ENCODE data around the gene GMPPA. TPM values are rescaled to one million over a fixed set of nuclear protein-coding genes. Genes with fewer than 3 reads are reported as not detected.

Gene GMPPA
- total RNA-seq = 10 to 100 TPM; 20.2 to 59.4 TPM
- 10 to 100 TPM; 32.6 to 54.3 TPM for polyA plus RNA-seq

DNA sequence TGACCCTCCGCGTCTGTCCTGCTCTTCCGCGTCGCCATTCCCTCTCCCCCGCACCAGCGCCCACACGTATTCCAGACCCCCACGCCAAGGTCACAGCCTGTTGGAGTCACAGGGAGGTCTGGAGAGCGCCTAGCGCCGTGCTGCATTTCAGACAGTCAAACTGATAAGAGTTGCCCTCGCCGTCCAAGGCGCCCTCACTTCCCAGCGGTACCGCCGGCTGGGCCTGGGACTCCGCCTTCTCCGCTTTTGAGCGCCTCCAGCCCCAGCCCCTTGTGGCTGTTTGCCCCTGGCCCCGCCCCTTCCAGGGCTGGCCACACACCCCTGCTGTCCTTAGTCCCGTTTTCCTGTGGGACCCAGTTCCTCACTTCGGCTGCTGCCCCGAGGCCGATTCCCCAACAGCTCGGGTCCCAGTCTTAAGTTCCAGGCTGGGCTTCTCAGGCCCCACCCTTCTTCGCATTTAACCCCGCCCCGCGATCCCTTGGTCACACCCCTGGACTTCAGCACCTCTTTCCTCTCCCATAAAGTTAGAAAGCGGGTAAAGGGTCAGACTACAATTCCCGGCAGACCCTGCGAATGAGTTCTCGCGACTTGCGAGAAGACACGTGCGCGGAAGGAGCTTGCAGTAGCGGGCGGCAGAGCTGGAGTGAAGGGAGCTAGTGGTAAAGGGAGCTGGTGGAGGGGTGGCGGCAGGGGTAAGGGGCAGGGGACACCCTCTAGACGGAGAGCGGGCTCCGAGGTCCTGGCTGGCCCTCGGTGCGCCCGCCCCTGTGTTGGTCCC is at the start of gene GMPPA:
Gene GMPPA, plus strand, starts transcription at position 612 of the 778 bp plus-strand sequence. CDS start 1,085 bp downstream, outside the sequence.
- peak within 1 kb of the TSS; percentile 93 to 95 for H3K27ac ChIP-seq (ENCODE audit: low read depth in 1 of 2, low read length in 2 of 2)
- TF ChIP-seq, protein P1, sequence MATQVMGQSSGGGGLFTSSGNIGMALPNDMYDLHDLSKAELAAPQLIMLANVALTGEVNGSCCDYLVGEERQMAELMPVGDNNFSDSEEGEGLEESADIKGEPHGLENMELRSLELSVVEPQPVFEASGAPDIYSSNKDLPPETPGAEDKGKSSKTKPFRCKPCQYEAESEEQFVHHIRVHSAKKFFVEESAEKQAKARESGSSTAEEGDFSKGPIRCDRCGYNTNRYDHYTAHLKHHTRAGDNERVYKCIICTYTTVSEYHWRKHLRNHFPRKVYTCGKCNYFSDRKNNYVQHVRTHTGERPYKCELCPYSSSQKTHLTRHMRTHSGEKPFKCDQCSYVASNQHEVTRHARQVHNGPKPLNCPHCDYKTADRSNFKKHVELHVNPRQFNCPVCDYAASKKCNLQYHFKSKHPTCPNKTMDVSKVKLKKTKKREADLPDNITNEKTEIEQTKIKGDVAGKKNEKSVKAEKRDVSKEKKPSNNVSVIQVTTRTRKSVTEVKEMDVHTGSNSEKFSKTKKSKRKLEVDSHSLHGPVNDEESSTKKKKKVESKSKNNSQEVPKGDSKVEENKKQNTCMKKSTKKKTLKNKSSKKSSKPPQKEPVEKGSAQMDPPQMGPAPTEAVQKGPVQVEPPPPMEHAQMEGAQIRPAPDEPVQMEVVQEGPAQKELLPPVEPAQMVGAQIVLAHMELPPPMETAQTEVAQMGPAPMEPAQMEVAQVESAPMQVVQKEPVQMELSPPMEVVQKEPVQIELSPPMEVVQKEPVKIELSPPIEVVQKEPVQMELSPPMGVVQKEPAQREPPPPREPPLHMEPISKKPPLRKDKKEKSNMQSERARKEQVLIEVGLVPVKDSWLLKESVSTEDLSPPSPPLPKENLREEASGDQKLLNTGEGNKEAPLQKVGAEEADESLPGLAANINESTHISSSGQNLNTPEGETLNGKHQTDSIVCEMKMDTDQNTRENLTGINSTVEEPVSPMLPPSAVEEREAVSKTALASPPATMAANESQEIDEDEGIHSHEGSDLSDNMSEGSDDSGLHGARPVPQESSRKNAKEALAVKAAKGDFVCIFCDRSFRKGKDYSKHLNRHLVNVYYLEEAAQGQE (IDR thresholded peaks at IDR 0.05) = peak; percentile 96
- TF ChIP-seq TAF1 (conservative IDR thresholded peaks at IDR 0.05) (peak; percentile 82), JUND (IDR thresholded peaks at IDR 0.05) (peak; percentile 64 to 81), SP1 (IDR thresholded peaks at IDR 0.05) (peak; percentile 96), EGR1 (IDR thresholded peaks at IDR 0.05; ENCODE audit: low read depth in 2 of 2) (no peak), FOXA1 (IDR thresholded peaks at IDR 0.05) (no peak), GABPA (IDR thresholded peaks at IDR 0.05 in 1 of 2, conservative IDR thresholded peaks at IDR 0.05 in 1 of 2) (peak in 1 of 2 donors; percentile 77), FOXA2 (IDR thresholded peaks at IDR 0.05) (no peak), HNF4G (IDR thresholded peaks at IDR 0.05) (peak; percentile 82), HNF4A (conservative IDR thresholded peaks at IDR 0.05) (peak; percentile 90 to 91), RAD21 (IDR thresholded peaks at IDR 0.05) (no peak), RXRA (IDR thresholded peaks at IDR 0.05) (peak; percentile 87 to 91), YY1 (IDR thresholded peaks at IDR 0.05) (peak; percentile 84), NR2F2 (IDR thresholded peaks at IDR 0.05) (peak; percentile 68)
- TF ChIP-seq, protein P2, sequence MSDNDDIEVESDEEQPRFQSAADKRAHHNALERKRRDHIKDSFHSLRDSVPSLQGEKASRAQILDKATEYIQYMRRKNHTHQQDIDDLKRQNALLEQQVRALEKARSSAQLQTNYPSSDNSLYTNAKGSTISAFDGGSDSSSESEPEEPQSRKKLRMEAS (IDR thresholded peaks at IDR 0.05) = no peak
- TF ChIP-seq, protein P3, sequence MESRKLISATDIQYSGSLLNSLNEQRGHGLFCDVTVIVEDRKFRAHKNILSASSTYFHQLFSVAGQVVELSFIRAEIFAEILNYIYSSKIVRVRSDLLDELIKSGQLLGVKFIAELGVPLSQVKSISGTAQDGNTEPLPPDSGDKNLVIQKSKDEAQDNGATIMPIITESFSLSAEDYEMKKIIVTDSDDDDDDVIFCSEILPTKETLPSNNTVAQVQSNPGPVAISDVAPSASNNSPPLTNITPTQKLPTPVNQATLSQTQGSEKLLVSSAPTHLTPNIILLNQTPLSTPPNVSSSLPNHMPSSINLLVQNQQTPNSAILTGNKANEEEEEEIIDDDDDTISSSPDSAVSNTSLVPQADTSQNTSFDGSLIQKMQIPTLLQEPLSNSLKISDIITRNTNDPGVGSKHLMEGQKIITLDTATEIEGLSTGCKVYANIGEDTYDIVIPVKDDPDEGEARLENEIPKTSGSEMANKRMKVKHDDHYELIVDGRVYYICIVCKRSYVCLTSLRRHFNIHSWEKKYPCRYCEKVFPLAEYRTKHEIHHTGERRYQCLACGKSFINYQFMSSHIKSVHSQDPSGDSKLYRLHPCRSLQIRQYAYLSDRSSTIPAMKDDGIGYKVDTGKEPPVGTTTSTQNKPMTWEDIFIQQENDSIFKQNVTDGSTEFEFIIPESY (IDR thresholded peaks at IDR 0.05) = peak; percentile 99
- TF ChIP-seq, protein P4, sequence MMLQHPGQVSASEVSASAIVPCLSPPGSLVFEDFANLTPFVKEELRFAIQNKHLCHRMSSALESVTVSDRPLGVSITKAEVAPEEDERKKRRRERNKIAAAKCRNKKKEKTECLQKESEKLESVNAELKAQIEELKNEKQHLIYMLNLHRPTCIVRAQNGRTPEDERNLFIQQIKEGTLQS (IDR thresholded peaks at IDR 0.05) = no peak
- TF ChIP-seq, protein P5, sequence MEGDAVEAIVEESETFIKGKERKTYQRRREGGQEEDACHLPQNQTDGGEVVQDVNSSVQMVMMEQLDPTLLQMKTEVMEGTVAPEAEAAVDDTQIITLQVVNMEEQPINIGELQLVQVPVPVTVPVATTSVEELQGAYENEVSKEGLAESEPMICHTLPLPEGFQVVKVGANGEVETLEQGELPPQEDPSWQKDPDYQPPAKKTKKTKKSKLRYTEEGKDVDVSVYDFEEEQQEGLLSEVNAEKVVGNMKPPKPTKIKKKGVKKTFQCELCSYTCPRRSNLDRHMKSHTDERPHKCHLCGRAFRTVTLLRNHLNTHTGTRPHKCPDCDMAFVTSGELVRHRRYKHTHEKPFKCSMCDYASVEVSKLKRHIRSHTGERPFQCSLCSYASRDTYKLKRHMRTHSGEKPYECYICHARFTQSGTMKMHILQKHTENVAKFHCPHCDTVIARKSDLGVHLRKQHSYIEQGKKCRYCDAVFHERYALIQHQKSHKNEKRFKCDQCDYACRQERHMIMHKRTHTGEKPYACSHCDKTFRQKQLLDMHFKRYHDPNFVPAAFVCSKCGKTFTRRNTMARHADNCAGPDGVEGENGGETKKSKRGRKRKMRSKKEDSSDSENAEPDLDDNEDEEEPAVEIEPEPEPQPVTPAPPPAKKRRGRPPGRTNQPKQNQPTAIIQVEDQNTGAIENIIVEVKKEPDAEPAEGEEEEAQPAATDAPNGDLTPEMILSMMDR (IDR thresholded peaks at IDR 0.05; ENCODE audit: low read depth, low read length, missing input control) = no peak

More for the DNA sequence above, at the start of gene GMPPA:
- DNase-seq (ENCODE audit: low spot score) = peak; percentile 95
- WGBS = under 1% methylated on average over 49 of the region's 49 CpGs
- H3K4me3 ChIP-seq (ENCODE audit: low read depth in 1 of 3, low read length in 3 of 3) = peak within 1 kb of the TSS; percentile 60 to 94 (median 66)
- H3K4me1 ChIP-seq (ENCODE audit: control insufficient read depth in 4 of 4, insufficient read depth in 4 of 4, low read length in 3 of 4) = peaks cover 6 to 32% (median 22%) of the 10 kb centered on the region in 4 donors
- H3K27me3 ChIP-seq (ENCODE audit: control insufficient read depth in 4 of 4, insufficient read depth in 4 of 4, low read length in 3 of 4) = no peaks in the 10 kb centered on the region
- H3K36me3 ChIP-seq (ENCODE audit: control insufficient read depth in 4 of 4, insufficient read depth in 3 of 4, low read depth in 1 of 4, low read length in 3 of 4) = peaks cover 1 to 6% (median 2%) of the 10 kb centered on the region in 4 donors
- peak within 1 kb of the TSS; percentile 81 to 94 for H3K9ac ChIP-seq (ENCODE audit: low read depth in 1 of 2, low read length in 2 of 2)
- H3K9me3 ChIP-seq (ENCODE audit: control insufficient read depth in 4 of 4, low read length in 3 of 4) = no peaks in the 10 kb centered on the region

Measured in liver (tissue), 9 donors.